ENCODE measurements around the gene CLTB. TPM values are rescaled to one million over a fixed set of nuclear protein-coding genes. Genes with fewer than 3 reads are reported as not detected.

CLTB gene
- total and polyA plus RNA-seq, 4 donors, result 14.2 to 49.4 (median 38.6) TPM

DNA sequence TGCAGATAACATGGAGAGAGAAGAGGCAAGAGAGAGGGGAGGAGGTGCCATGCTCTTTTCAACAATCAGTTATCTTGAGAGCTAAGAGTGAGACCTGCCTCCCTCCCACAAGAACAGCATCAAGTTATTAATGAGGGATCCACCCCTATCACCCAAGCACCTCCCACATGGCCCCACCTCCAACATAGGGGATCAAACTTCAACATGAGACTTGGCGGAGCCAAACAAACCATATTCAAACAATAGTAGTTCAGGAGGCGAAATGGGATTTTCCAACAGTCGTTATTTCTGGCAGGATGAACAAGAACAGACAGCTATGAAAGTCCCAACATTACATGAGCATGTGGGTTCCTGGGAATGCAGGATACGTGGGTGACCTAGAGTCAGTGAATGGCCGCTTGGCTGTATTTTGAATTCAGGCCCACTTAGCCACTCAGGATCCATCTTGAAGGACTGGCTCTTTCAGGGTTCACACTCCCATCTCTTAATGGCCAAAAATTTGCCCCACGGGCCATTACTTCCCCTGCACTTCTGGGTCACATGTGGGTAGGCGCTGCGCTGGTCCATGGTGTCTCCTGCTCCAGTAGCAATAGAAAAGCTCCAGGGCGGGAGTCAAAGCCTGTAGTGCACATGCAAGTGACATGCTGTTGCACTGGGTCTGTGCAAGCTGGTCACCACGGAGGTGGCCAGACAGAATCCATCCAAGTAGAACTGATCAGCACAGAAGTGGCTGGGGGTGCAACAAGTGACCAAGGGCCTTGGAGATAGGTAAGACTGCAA is 24.8 kb upstream of the CLTB start:
- Histone ChIP-seq H3K27me3 (ENCODE audit: control insufficient read depth in 4 of 4, insufficient read depth in 4 of 4, low read length in 3 of 4) (no peaks in the 10 kb centered on the region), H3K27ac (ENCODE audit: low read depth in 1 of 2, low read length in 2 of 2) (no peak overlapping the region), H3K9ac (ENCODE audit: low read depth in 1 of 2, low read length in 2 of 2) (no peak overlapping the region), H3K4me3 (ENCODE audit: low read depth in 1 of 3, low read length in 3 of 3) (no peak overlapping the region), H3K36me3 (ENCODE audit: control insufficient read depth in 4 of 4, insufficient read depth in 3 of 4, low read depth in 1 of 4, low read length in 3 of 4) (no peaks in the 10 kb centered on the region), H3K4me1 (ENCODE audit: control insufficient read depth in 4 of 4, insufficient read depth in 4 of 4, low read length in 3 of 4) (peaks cover 0 to 6% (median 2%) of the 10 kb centered on the region in 4 donors), H3K9me3 (ENCODE audit: control insufficient read depth in 4 of 4, low read length in 3 of 4) (no peaks in the 10 kb centered on the region)
- TF ChIP-seq HNF4A (conservative IDR thresholded peaks at IDR 0.05) (peak in 1 of 2 donors; percentile 18), SP1 (IDR thresholded peaks at IDR 0.05) (peak; percentile 21), RAD21 (IDR thresholded peaks at IDR 0.05) (no peak)
- WGBS, result 67% methylated on average over 10 of the region's 10 CpGs
- no peak for DNase-seq (ENCODE audit: low spot score)

DNA sequence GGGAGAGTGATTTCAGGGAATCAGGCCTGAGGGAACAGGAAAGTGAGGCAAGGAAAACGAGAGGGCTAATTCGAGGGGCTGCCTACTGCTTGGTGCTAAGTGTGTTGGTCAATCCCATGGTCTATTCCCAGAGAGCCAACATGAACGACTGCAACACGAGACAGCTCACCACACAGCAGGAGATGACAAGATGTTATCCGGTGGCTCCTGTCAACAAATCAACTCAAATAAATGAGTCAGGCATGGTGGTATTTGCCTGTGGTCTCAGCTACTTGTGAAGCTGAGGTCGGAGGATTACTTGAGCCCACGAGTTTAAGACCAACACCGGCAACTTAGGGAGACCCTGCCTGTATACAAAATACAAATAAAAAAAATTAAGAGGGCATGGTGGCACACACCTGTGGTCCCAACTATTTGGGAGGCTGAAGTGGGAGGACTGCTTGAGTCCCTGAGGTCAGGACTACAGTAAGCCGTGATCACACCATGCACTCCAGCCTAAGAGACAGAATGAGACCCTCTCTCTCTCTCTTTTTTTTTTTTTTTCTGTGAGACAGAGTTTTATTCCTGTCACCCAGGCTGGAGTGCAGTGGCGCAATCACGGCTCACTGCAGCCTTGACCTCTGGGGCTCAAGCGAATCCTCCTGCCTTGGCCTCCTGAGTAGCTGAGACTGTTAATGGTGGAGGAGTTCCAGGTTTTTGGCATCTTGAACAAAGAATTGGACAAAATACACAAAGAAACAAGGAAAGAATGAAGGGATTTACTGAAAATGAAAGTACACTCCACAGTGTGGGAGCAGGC is 22.8 kb upstream of the CLTB start:
- H3K9ac ChIP-seq (ENCODE audit: low read depth in 1 of 2, low read length in 2 of 2), result no peak overlapping the region
- peaks cover 0 to 6% (median 2%) of the 10 kb centered on the region in 4 donors for H3K4me1 ChIP-seq (ENCODE audit: control insufficient read depth in 4 of 4, insufficient read depth in 4 of 4, low read length in 3 of 4)
- H3K36me3 ChIP-seq (ENCODE audit: control insufficient read depth in 4 of 4, insufficient read depth in 3 of 4, low read depth in 1 of 4, low read length in 3 of 4), result no peaks in the 10 kb centered on the region
- H3K4me3 ChIP-seq (ENCODE audit: low read depth in 1 of 3, low read length in 3 of 3), result no peak overlapping the region
- 77% methylated on average over 12 of the region's 12 CpGs for WGBS
- DNase-seq (ENCODE audit: low spot score), result no peak
- TF ChIP-seq HNF4A (conservative IDR thresholded peaks at IDR 0.05) (no peak), EGR1 (IDR thresholded peaks at IDR 0.05; ENCODE audit: low read depth in 2 of 2) (no peak), JUND (IDR thresholded peaks at IDR 0.05) (no peak), TAF1 (conservative IDR thresholded peaks at IDR 0.05) (no peak), NR2F2 (IDR thresholded peaks at IDR 0.05) (no peak), YY1 (IDR thresholded peaks at IDR 0.05) (no peak)
- TF ChIP-seq, protein P1, sequence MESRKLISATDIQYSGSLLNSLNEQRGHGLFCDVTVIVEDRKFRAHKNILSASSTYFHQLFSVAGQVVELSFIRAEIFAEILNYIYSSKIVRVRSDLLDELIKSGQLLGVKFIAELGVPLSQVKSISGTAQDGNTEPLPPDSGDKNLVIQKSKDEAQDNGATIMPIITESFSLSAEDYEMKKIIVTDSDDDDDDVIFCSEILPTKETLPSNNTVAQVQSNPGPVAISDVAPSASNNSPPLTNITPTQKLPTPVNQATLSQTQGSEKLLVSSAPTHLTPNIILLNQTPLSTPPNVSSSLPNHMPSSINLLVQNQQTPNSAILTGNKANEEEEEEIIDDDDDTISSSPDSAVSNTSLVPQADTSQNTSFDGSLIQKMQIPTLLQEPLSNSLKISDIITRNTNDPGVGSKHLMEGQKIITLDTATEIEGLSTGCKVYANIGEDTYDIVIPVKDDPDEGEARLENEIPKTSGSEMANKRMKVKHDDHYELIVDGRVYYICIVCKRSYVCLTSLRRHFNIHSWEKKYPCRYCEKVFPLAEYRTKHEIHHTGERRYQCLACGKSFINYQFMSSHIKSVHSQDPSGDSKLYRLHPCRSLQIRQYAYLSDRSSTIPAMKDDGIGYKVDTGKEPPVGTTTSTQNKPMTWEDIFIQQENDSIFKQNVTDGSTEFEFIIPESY (IDR thresholded peaks at IDR 0.05), result no peak
- TF ChIP-seq, protein P2, sequence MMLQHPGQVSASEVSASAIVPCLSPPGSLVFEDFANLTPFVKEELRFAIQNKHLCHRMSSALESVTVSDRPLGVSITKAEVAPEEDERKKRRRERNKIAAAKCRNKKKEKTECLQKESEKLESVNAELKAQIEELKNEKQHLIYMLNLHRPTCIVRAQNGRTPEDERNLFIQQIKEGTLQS (IDR thresholded peaks at IDR 0.05), result no peak
- TF ChIP-seq, protein P3, sequence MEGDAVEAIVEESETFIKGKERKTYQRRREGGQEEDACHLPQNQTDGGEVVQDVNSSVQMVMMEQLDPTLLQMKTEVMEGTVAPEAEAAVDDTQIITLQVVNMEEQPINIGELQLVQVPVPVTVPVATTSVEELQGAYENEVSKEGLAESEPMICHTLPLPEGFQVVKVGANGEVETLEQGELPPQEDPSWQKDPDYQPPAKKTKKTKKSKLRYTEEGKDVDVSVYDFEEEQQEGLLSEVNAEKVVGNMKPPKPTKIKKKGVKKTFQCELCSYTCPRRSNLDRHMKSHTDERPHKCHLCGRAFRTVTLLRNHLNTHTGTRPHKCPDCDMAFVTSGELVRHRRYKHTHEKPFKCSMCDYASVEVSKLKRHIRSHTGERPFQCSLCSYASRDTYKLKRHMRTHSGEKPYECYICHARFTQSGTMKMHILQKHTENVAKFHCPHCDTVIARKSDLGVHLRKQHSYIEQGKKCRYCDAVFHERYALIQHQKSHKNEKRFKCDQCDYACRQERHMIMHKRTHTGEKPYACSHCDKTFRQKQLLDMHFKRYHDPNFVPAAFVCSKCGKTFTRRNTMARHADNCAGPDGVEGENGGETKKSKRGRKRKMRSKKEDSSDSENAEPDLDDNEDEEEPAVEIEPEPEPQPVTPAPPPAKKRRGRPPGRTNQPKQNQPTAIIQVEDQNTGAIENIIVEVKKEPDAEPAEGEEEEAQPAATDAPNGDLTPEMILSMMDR (IDR thresholded peaks at IDR 0.05; ENCODE audit: low read depth, low read length, missing input control), result no peak
- TF ChIP-seq, protein P4, sequence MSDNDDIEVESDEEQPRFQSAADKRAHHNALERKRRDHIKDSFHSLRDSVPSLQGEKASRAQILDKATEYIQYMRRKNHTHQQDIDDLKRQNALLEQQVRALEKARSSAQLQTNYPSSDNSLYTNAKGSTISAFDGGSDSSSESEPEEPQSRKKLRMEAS (IDR thresholded peaks at IDR 0.05), result no peak
- H3K27ac ChIP-seq (ENCODE audit: low read depth in 1 of 2, low read length in 2 of 2), result no peak overlapping the region
- H3K27me3 ChIP-seq (ENCODE audit: control insufficient read depth in 4 of 4, insufficient read depth in 4 of 4, low read length in 3 of 4), result no peaks in the 10 kb centered on the region
- H3K9me3 ChIP-seq (ENCODE audit: control insufficient read depth in 4 of 4, low read length in 3 of 4), result no peaks in the 10 kb centered on the region

Measured in liver (tissue), 9 donors.